K562 (cell line): ENCODE data around the gene PDE11A. TPM values are rescaled to one million over a fixed set of nuclear protein-coding genes. Genes with fewer than 3 reads are reported as not detected.

Source experiments
- FOS ChIP-seq: IDR thresholded peaks from 3 replicates; pipeline ENCODE4 v1.6.1; 2011; ENCODE audit not compliant: insufficient read length; ENCODE audit errors: extremely low read depth
- FOXK2 ChIP-seq, 2 experiments: fragments of 450-650 bp; IDR thresholded peaks in 1 of 2; conservative IDR thresholded peaks in 1 of 2; 2 replicates each; pipeline ENCODE4 v1.6.1; 2016; ENCODE audit warnings: low read depth in 2 of 2, mild to moderate bottlenecking in 1 of 2
- MXI1 ChIP-seq: IDR thresholded peaks from 2 replicates; pipeline ENCODE4 v1.6.1; 2011; ENCODE audit warnings: low read depth, mild to moderate bottlenecking, improper control_type of control experiment, low read length
- NBN ChIP-seq: fragments of 450-650 bp; IDR thresholded peaks from 2 replicates; pipeline ENCODE4 v1.6.1; 2016; ENCODE audit warnings: low read depth, mild to moderate bottlenecking
- ZNF766 ChIP-seq: fragments of 200-800 bp; sonication (Bioruptor generic); conservative IDR thresholded peaks from 2 replicates; pipeline ENCODE4 v1.6.1; 2016; ENCODE audit warnings: missing genetic modification characterization, missing compliant biosample characterization
- polyA plus RNA-seq, 8 experiments: library from polyadenylated mRNA; depleted of rRNA in 4 of 8; stranded (reverse) in 5 of 8; unstranded in 3 of 8; fragments of >200 nt; fragmentation: Nextera tagmentation in 2 of 8; fragmentation: Illumina TruSeq in 1 of 8; extraction: Ambion mirVana in 2 of 8; extraction: Trizol in 1 of 8; gene quantifications; 2 replicates each; pipeline versions ENCODE4 v1.2.1 to v1.2.3, GENCODE V29; 2011 to 2014; ENCODE audit warnings: inconsistent platforms in 1 of 8, missing spikeins in 1 of 8
- total RNA-seq, 7 experiments: library from RNA; depleted of rRNA in 6 of 7; stranded (reverse); fragments of >200 nt in 6 of 7; fragmentation: Illumina TruSeq in 2 of 7; extraction: Trizol in 2 of 7; gene quantifications; 2 replicates each; pipeline versions ENCODE4 v1.2.1 to v1.2.3, GENCODE V29; 2011 to 2021; ENCODE audit warnings: low replicate concordance in 1 of 7
- TF ChIP-seq, protein P1 (sequence below), 3 experiments: fragments of 200-800 bp in 1 of 3; fragments of 250-450 bp in 1 of 3; fragments of 450-650 bp in 1 of 3; sonication (Bioruptor Pico) in 1 of 3; sonication (Bioruptor generic) in 1 of 3; formaldehyde crosslinking in 1 of 3; IDR thresholded peaks; 2 replicates each; pipeline versions ENCODE4 v1.6.1 to v1.8.0; 2016 to 2022; ENCODE audit warnings: mild to moderate bottlenecking in 2 of 3, missing genetic modification characterization in 2 of 3, missing compliant biosample characterization in 1 of 3, moderate library complexity in 1 of 3
- TF ChIP-seq, protein P2 (sequence below): fragments of 250-450 bp; sonication (Bioruptor Pico); IDR thresholded peaks from 2 replicates; pipeline ENCODE4 v1.9.0; 2021; ENCODE audit warnings: mild to moderate bottlenecking
- TF ChIP-seq, protein P3 (sequence below): fragments of 250-450 bp; sonication (Bioruptor Pico); IDR thresholded peaks from 2 replicates; pipeline ENCODE4 v1.5.0; 2021
- TF ChIP-seq, protein P4 (sequence below): fragments of 150-350 bp; IDR thresholded peaks from 2 replicates; pipeline ENCODE4 v1.6.1; 2014; ENCODE audit warnings: low read depth, mild to moderate bottlenecking, low read length, borderline replicate concordance
- TF ChIP-seq, protein P5 (sequence below): sonication (generic); formaldehyde crosslinking; IDR thresholded peaks from 2 replicates; pipeline ENCODE4 v1.8.0; 2023; ENCODE audit warnings: mild to moderate bottlenecking, missing genetic modification reagents

Gene PDE11A
- total and polyA plus RNA-seq, 9 of the 15 experiments (the other 6 are each of a cell fraction or from before 2014, with no cell fraction given): 3.2 to 22.1 (median 5.7) TPM

DNA sequence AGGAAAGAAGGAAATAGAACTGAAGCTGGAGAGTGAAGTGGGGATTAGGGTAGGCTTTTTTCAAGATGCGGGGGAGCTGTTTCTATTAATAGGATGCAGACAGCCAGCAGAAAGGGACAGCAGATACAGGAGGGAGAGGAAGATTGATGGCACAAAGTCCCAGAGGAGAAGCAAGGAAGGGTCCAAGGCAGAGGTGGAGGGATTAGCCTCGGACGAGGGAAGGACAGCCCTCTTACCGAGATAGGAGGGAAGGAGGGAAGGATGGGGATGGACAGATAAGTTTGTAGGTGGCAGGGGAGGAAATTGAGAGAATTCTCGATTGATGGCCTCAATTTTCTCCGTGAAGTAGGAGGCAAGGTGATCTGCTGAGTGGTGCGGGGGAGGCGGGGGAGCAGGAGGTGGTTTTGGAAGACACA lies 362.6 kb downstream of the PDE11A start (continued):
- TF ChIP-seq, protein P1, sequence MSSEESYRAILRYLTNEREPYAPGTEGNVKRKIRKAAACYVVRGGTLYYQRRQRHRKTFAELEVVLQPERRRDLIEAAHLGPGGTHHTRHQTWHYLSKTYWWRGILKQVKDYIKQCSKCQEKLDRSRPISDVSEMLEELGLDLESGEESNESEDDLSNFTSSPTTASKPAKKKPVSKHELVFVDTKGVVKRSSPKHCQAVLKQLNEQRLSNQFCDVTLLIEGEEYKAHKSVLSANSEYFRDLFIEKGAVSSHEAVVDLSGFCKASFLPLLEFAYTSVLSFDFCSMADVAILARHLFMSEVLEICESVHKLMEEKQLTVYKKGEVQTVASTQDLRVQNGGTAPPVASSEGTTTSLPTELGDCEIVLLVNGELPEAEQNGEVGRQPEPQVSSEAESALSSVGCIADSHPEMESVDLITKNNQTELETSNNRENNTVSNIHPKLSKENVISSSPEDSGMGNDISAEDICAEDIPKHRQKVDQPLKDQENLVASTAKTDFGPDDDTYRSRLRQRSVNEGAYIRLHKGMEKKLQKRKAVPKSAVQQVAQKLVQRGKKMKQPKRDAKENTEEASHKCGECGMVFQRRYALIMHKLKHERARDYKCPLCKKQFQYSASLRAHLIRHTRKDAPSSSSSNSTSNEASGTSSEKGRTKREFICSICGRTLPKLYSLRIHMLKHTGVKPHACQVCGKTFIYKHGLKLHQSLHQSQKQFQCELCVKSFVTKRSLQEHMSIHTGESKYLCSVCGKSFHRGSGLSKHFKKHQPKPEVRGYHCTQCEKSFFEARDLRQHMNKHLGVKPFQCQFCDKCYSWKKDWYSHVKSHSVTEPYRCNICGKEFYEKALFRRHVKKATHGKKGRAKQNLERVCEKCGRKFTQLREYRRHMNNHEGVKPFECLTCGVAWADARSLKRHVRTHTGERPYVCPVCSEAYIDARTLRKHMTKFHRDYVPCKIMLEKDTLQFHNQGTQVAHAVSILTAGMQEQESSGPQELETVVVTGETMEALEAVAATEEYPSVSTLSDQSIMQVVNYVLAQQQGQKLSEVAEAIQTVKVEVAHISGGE (CRISPR knock-in tag; IDR thresholded peaks at IDR 0.05): no peak
- TF ChIP-seq, protein P2, sequence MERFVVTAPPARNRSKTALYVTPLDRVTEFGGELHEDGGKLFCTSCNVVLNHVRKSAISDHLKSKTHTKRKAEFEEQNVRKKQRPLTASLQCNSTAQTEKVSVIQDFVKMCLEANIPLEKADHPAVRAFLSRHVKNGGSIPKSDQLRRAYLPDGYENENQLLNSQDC (CRISPR knock-in tag): no peak
- no peak for TF ChIP-seq MXI1
- no peak for TF ChIP-seq FOS
- TF ChIP-seq NBN: no peak
- TF ChIP-seq FOXK2 (conservative IDR thresholded peaks at IDR 0.05 in 1 of 2, IDR thresholded peaks at IDR 0.05 in 1 of 2; ENCODE audit: low read depth in 2 of 2): no peak
- TF ChIP-seq ZNF766 (CRISPR knock-in tag): no peak
- TF ChIP-seq, protein P3, sequence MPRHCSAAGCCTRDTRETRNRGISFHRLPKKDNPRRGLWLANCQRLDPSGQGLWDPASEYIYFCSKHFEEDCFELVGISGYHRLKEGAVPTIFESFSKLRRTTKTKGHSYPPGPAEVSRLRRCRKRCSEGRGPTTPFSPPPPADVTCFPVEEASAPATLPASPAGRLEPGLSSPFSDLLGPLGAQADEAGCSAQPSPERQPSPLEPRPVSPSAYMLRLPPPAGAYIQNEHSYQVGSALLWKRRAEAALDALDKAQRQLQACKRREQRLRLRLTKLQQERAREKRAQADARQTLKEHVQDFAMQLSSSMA (CRISPR knock-in tag): no peak
- TF ChIP-seq, protein P4, sequence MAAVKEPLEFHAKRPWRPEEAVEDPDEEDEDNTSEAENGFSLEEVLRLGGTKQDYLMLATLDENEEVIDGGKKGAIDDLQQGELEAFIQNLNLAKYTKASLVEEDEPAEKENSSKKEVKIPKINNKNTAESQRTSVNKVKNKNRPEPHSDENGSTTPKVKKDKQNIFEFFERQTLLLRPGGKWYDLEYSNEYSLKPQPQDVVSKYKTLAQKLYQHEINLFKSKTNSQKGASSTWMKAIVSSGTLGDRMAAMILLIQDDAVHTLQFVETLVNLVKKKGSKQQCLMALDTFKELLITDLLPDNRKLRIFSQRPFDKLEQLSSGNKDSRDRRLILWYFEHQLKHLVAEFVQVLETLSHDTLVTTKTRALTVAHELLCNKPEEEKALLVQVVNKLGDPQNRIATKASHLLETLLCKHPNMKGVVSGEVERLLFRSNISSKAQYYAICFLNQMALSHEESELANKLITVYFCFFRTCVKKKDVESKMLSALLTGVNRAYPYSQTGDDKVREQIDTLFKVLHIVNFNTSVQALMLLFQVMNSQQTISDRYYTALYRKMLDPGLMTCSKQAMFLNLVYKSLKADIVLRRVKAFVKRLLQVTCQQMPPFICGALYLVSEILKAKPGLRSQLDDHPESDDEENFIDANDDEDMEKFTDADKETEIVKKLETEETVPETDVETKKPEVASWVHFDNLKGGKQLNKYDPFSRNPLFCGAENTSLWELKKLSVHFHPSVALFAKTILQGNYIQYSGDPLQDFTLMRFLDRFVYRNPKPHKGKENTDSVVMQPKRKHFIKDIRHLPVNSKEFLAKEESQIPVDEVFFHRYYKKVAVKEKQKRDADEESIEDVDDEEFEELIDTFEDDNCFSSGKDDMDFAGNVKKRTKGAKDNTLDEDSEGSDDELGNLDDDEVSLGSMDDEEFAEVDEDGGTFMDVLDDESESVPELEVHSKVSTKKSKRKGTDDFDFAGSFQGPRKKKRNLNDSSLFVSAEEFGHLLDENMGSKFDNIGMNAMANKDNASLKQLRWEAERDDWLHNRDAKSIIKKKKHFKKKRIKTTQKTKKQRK: no peak
- TF ChIP-seq, protein P5, sequence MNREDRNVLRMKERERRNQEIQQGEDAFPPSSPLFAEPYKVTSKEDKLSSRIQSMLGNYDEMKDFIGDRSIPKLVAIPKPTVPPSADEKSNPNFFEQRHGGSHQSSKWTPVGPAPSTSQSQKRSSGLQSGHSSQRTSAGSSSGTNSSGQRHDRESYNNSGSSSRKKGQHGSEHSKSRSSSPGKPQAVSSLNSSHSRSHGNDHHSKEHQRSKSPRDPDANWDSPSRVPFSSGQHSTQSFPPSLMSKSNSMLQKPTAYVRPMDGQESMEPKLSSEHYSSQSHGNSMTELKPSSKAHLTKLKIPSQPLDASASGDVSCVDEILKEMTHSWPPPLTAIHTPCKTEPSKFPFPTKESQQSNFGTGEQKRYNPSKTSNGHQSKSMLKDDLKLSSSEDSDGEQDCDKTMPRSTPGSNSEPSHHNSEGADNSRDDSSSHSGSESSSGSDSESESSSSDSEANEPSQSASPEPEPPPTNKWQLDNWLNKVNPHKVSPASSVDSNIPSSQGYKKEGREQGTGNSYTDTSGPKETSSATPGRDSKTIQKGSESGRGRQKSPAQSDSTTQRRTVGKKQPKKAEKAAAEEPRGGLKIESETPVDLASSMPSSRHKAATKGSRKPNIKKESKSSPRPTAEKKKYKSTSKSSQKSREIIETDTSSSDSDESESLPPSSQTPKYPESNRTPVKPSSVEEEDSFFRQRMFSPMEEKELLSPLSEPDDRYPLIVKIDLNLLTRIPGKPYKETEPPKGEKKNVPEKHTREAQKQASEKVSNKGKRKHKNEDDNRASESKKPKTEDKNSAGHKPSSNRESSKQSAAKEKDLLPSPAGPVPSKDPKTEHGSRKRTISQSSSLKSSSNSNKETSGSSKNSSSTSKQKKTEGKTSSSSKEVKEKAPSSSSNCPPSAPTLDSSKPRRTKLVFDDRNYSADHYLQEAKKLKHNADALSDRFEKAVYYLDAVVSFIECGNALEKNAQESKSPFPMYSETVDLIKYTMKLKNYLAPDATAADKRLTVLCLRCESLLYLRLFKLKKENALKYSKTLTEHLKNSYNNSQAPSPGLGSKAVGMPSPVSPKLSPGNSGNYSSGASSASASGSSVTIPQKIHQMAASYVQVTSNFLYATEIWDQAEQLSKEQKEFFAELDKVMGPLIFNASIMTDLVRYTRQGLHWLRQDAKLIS: no peak
